ENCODE measurements around the gene NCK2. TPM values are rescaled to one million over a fixed set of nuclear protein-coding genes. Genes with fewer than 3 reads are reported as not detected.

NCK2 gene
- total RNA-seq, 1 experiment from 2014 or later: 49.2 TPM

- no CpG with 5 or more reads among the region's 5 CpGs for WGBS (ENCODE audit: extremely low coverage, insufficient read length, low lambda C conversion rate)
- no peak for DNase-seq
Observed at GRCh38 chr2:105813405-105813804, 68.7 kb downstream of the NCK2 start.

More at GRCh38 chr2:105813405-105813804, 68.7 kb downstream of the NCK2 start:
- Histone ChIP-seq H3K23me2 (ENCODE audit: insufficient read length, low read depth, low read length, poor library complexity, severe bottlenecking) (no peaks in the 10 kb centered on the region), H3K79me2 (ENCODE audit: insufficient read depth, low read length) (peaks cover 3% of the 10 kb centered on the region; the same call in 1 of the 2 replicates), H3K27me3 (ENCODE audit: insufficient read depth, low read length) (no peaks in the 10 kb centered on the region), H3K9ac (ENCODE audit: extremely low read depth, insufficient read length, low read length) (no peak overlapping the region), H3K4me1 (ENCODE audit: insufficient read depth, low read length) (peaks cover 8% of the 10 kb centered on the region; the same call in 1 of the 2 replicates), H3K23ac (ENCODE audit: insufficient read length, low read depth, low read length) (no peak overlapping the region), H3K79me1 (ENCODE audit: insufficient read depth, low read depth, low read length, poor library complexity, severe bottlenecking) (peaks cover 11% of the 10 kb centered on the region), H3K9me3 (ENCODE audit: control insufficient read depth, low read depth, low read length) (no peaks in the 10 kb centered on the region), H3K18ac (ENCODE audit: insufficient read length, low read depth, low read length) (no peak overlapping the region), H2AK5ac (ENCODE audit: insufficient read length, low read length) (no peak overlapping the region), H3K56ac (ENCODE audit: insufficient read length, low read depth, low read length) (no peak overlapping the region), H2BK20ac (ENCODE audit: low read depth, low read length, poor library complexity, severe bottlenecking) (no peak overlapping the region), H2AFZ (ENCODE audit: low read length) (no peak overlapping the region), H4K8ac (replicated peaks; ENCODE audit: insufficient read length, low read depth, low read length) (no peak overlapping the region), H3K27ac (ENCODE audit: insufficient read length, low read depth, low read length) (no peak overlapping the region), H3T11ph (ENCODE audit: low read length) (no peak overlapping the region), H2BK12ac (ENCODE audit: insufficient read length, low read depth, low read length) (no peak overlapping the region), H2BK5ac (ENCODE audit: insufficient read length, low read length) (no peak overlapping the region), H2BK120ac (ENCODE audit: low read depth, low read length, poor library complexity, severe bottlenecking) (no peak overlapping the region), H3K4me2 (ENCODE audit: insufficient read depth, insufficient read length, low read length) (no peak overlapping the region), H4K5ac (ENCODE audit: insufficient read length, low read depth, low read length) (no peak overlapping the region), H4K91ac (ENCODE audit: insufficient read length, low read depth, low read length) (no peak overlapping the region), H4K20me1 (ENCODE audit: control insufficient read depth, insufficient read depth, insufficient read length) (no peaks in the 10 kb centered on the region), H3K4ac (ENCODE audit: low read depth, low read length) (no peak overlapping the region), H2BK15ac (ENCODE audit: low read depth, low read length) (no peak overlapping the region), H3K14ac (ENCODE audit: insufficient read depth, low read length) (no peak overlapping the region; the same call in 1 of the 2 replicates)
- Mint-ChIP-seq H3K27ac (peak overlapping the region in 1 of 3 experiments; percentile 84; a peak in 2 of 7 replicates), H3K4me3 (no peak overlapping the region), H3K36me3 (ENCODE audit: insufficient read depth in 1 of 3, low read depth in 3 of 3) (peaks cover 12 to 14% (median 14%) of the 10 kb centered on the region in 3 experiments; a peak in 6 of 7 replicates), H3K9me3 (no peaks in the 10 kb centered on the region), H3K4me1 (peaks cover 43 to 49% of the 10 kb centered on the region in 2 experiments), H3K27me3 (ENCODE audit: low read depth) (no peaks in the 10 kb centered on the region)
- TF ChIP-seq, protein P1, sequence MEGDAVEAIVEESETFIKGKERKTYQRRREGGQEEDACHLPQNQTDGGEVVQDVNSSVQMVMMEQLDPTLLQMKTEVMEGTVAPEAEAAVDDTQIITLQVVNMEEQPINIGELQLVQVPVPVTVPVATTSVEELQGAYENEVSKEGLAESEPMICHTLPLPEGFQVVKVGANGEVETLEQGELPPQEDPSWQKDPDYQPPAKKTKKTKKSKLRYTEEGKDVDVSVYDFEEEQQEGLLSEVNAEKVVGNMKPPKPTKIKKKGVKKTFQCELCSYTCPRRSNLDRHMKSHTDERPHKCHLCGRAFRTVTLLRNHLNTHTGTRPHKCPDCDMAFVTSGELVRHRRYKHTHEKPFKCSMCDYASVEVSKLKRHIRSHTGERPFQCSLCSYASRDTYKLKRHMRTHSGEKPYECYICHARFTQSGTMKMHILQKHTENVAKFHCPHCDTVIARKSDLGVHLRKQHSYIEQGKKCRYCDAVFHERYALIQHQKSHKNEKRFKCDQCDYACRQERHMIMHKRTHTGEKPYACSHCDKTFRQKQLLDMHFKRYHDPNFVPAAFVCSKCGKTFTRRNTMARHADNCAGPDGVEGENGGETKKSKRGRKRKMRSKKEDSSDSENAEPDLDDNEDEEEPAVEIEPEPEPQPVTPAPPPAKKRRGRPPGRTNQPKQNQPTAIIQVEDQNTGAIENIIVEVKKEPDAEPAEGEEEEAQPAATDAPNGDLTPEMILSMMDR (conservative IDR thresholded peaks at IDR 0.05): no peak
